ENCODE results near the gene SLC25A51. TPM values are rescaled to one million over a fixed set of nuclear protein-coding genes. Genes with fewer than 3 reads are reported as not detected.

Gene SLC25A51
- total and polyA plus RNA-seq, 2 donors (not counting 3 experiments of a cell fraction or from before 2014, with no cell fraction given): 15.4 to 36.2 TPM

GRCh38 chr9:37942621-37943344 lies 38.9 kb upstream of the SLC25A51 start:
- no peaks in the 10 kb centered on the region for H3K79me2 ChIP-seq (ENCODE audit: control insufficient read depth, insufficient read depth, low read length)
- no peaks in the 10 kb centered on the region for H4K20me1 ChIP-seq (replicated peaks; ENCODE audit: control insufficient read depth, extremely low read depth, insufficient read depth, low read length)
- BruUV-seq (replicated peaks): no TSS peak
- dilution Hi-C loops (cut with MboI; ENCODE audit: extremely low pct_ligation_motif_present, low sequenced_read_pairs): no loop called here
- POLR2A ChIA-PET: interaction anchor here (0.7 kb wide), 1 partner anchor 26 kb away, joined by 3 read pairs; no protein-coding TSS in a partner anchor
- peaks cover 0 to 13% of the 10 kb centered on the region in 2 experiments for H3K36me3 ChIP-seq (ENCODE audit: control insufficient read depth in 2 of 2, extremely low read depth in 1 of 2, insufficient read depth in 2 of 2, low read length in 2 of 2)
- H3K27ac ChIP-seq (ENCODE audit: insufficient read depth, low read depth, low read length): no peak overlapping the region
- intact Hi-C loops (cut with micrococcal nuclease): no loop called here
- TF ChIP-seq, protein P1, sequence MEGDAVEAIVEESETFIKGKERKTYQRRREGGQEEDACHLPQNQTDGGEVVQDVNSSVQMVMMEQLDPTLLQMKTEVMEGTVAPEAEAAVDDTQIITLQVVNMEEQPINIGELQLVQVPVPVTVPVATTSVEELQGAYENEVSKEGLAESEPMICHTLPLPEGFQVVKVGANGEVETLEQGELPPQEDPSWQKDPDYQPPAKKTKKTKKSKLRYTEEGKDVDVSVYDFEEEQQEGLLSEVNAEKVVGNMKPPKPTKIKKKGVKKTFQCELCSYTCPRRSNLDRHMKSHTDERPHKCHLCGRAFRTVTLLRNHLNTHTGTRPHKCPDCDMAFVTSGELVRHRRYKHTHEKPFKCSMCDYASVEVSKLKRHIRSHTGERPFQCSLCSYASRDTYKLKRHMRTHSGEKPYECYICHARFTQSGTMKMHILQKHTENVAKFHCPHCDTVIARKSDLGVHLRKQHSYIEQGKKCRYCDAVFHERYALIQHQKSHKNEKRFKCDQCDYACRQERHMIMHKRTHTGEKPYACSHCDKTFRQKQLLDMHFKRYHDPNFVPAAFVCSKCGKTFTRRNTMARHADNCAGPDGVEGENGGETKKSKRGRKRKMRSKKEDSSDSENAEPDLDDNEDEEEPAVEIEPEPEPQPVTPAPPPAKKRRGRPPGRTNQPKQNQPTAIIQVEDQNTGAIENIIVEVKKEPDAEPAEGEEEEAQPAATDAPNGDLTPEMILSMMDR (IDR thresholded peaks at IDR 0.05; ENCODE audit: extremely low read depth in 1 of 2, insufficient read depth in 1 of 2, low read depth in 1 of 2, low read length in 2 of 2): no peak
- no peak for TF ChIP-seq POLR2A (IDR thresholded peaks at IDR 0.05; ENCODE audit: low read depth, low read length)
- no peak for TF ChIP-seq MYC (IDR thresholded peaks at IDR 0.05; ENCODE audit: low read depth, low read length)
- TF ChIP-seq EZH2 (IDR thresholded peaks at IDR 0.05; ENCODE audit: borderline replicate concordance, low read depth, low read length, severe bottlenecking): no peak
- no peak for TF ChIP-seq JUN (IDR thresholded peaks at IDR 0.05; ENCODE audit: borderline replicate concordance, insufficient read depth, insufficient read length, low read depth)
- TF ChIP-seq, protein P2, sequence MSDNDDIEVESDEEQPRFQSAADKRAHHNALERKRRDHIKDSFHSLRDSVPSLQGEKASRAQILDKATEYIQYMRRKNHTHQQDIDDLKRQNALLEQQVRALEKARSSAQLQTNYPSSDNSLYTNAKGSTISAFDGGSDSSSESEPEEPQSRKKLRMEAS (IDR thresholded peaks at IDR 0.05; ENCODE audit: insufficient read depth, insufficient read length): no peak
- TF ChIP-seq FOS (IDR thresholded peaks at IDR 0.05; ENCODE audit: borderline replicate concordance, insufficient read depth, low read length): no peak
- peaks cover 36% of the 10 kb centered on the region for H3K4me1 ChIP-seq (ENCODE audit: control insufficient read depth, extremely low read depth, insufficient read depth, low read length)
- H3K9ac ChIP-seq (replicated peaks; ENCODE audit: extremely low read depth, insufficient read depth, low read length): no peak overlapping the region
- H3K4me3 ChIP-seq (replicated peaks in 1 of 3; ENCODE audit: insufficient read depth in 1 of 3, low read depth in 1 of 3, low read length in 3 of 3): no peak overlapping the region
- no peak overlapping the region for H3K4me2 ChIP-seq (ENCODE audit: insufficient read depth, low read length)
- no peak overlapping the region for H2AFZ ChIP-seq (ENCODE audit: low read depth, low read length)
- no peak for DNase-seq (ENCODE audit: low read depth, low spot score)
- no peaks in the 10 kb centered on the region for H3K9me3 ChIP-seq (replicated peaks; ENCODE audit: control insufficient read depth, insufficient read depth, low read length)
- H3K9me1 ChIP-seq (replicated peaks; ENCODE audit: control insufficient read depth, extremely low read depth, insufficient read depth, low read length): no peaks in the 10 kb centered on the region
- FAIRE-seq: no peak
- H3K27me3 ChIP-seq (ENCODE audit: control insufficient read depth in 2 of 2, insufficient read depth in 2 of 2, low read length in 2 of 2): no peaks in the 10 kb centered on the region
- CTCF ChIA-PET: interaction anchor here (0.7 to 2.1 kb wide), 5 partner anchors 14 to 126 kb away, joined by 3 to 12 read pairs (median 6); partner anchors contain the start of gene SHB
